Measurements from ENCODE around the gene PTP4A2.

Gene PTP4A2

GRCh38 chr1:31862071-31862470 is 76.1 kb downstream of the PTP4A2 start:
- no peaks in the 10 kb centered on the region for H3K9me3 Mint-ChIP-seq
- no peaks in the 10 kb centered on the region for H3K36me3 Mint-ChIP-seq (ENCODE audit: low read depth)
- no peaks in the 10 kb centered on the region for H3K4me1 Mint-ChIP-seq (ENCODE audit: low read depth)
- no peak overlapping the region for H3K27ac Mint-ChIP-seq
- intact Hi-C loops (cut with micrococcal nuclease), result no loop called here
- H3K27me3 Mint-ChIP-seq, result peaks cover 1% of the 10 kb centered on the region
- no peak overlapping the region for H3K4me3 Mint-ChIP-seq

DNA sequence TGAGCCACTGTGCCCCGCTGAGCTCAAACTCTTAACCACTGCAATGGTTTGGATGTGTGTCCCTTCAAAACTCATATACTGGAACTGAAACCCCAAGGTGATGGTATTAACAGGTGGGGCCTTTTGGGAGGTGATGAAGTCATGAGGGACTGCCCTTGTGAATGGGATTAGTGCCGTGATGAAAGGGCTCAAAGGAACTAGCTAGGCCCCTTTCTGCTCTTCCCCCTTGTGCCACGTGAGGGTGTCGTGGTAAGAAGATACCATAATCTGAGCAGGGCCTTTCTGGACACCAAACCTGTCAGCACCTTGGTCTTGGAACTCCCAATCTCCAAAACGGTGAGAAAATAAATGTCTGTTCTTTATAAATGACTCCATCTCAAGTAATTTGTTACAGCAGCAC is 76.8 kb downstream of the PTP4A2 start:
- Mint-ChIP-seq H3K9me3 (no peaks in the 10 kb centered on the region), H3K27me3 (peaks cover 1% of the 10 kb centered on the region), H3K4me1 (ENCODE audit: low read depth) (no peaks in the 10 kb centered on the region), H3K4me3 (no peak overlapping the region), H3K27ac (no peak overlapping the region), H3K36me3 (ENCODE audit: low read depth) (no peaks in the 10 kb centered on the region)
- intact Hi-C loops (cut with micrococcal nuclease), result no loop called here

- no peak overlapping the region for H3K4me3 Mint-ChIP-seq
- no peaks in the 10 kb centered on the region for H3K4me1 Mint-ChIP-seq (ENCODE audit: low read depth)
- intact Hi-C loops (cut with micrococcal nuclease), result no loop called here
- peaks cover 1% of the 10 kb centered on the region for H3K27me3 Mint-ChIP-seq
- H3K9me3 Mint-ChIP-seq, result no peaks in the 10 kb centered on the region
- H3K27ac Mint-ChIP-seq, result no peak overlapping the region
- no peaks in the 10 kb centered on the region for H3K36me3 Mint-ChIP-seq (ENCODE audit: low read depth)
Observed at GRCh38 chr1:31860581-31860980, 77.6 kb downstream of the PTP4A2 start.

DNA sequence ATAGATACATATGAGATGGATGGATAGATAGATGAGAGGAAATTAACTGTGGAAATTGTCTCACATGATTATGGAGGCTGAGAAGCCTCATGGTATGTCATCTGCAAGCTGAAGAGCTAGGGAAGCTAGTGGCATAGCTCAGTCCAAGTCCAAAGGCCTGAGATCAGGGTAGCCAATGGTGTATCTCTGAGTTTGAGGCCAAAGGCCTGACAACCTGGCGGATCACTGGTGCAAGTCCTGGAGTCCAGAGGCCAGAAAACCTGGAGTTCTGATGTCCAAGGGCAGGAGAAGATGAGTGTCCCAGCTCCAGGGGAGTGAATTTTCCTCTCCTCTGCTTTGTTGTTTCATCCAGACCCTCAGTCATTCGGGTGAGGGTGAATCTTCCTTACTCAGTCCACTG is 78.4 kb downstream of the PTP4A2 start:
- intact Hi-C loops (cut with micrococcal nuclease), result no loop called here
- Mint-ChIP-seq H3K4me3 (no peak overlapping the region), H3K27ac (no peak overlapping the region), H3K36me3 (ENCODE audit: low read depth) (no peaks in the 10 kb centered on the region), H3K27me3 (peaks cover 1% of the 10 kb centered on the region), H3K4me1 (ENCODE audit: low read depth) (no peaks in the 10 kb centered on the region), H3K9me3 (no peaks in the 10 kb centered on the region)

GRCh38 chr1:31859044-31859443 is 79.1 kb downstream of the PTP4A2 start:
- no peaks in the 10 kb centered on the region for H3K4me1 Mint-ChIP-seq (ENCODE audit: low read depth)
- H3K4me3 Mint-ChIP-seq, result no peak overlapping the region
- intact Hi-C loops (cut with micrococcal nuclease), result no loop called here
- peaks cover 1% of the 10 kb centered on the region for H3K27me3 Mint-ChIP-seq
- H3K9me3 Mint-ChIP-seq, result no peaks in the 10 kb centered on the region
- H3K36me3 Mint-ChIP-seq (ENCODE audit: low read depth), result no peaks in the 10 kb centered on the region
- H3K27ac Mint-ChIP-seq, result no peak overlapping the region

GRCh38 chr1:31857863-31858262 is 80.3 kb downstream of the PTP4A2 start:
- no peaks in the 10 kb centered on the region for H3K4me1 Mint-ChIP-seq (ENCODE audit: low read depth)
- intact Hi-C loops (cut with micrococcal nuclease), result no loop called here
- H3K9me3 Mint-ChIP-seq, result no peaks in the 10 kb centered on the region
- H3K27me3 Mint-ChIP-seq, result peaks cover 1% of the 10 kb centered on the region
- no peak overlapping the region for H3K27ac Mint-ChIP-seq
- H3K36me3 Mint-ChIP-seq (ENCODE audit: low read depth), result no peaks in the 10 kb centered on the region
- no peak overlapping the region for H3K4me3 Mint-ChIP-seq

Data from dendritic cell treated with granulocyte-macrophage colony-stimulating factor and Interleukin-4, amounts not matched to agents 40 ng/mL and 50 ng/mL, for 4 days (primary cell).